DMS 273 treated with DMSO at 0.1 percent for 48 hours (cell line): ENCODE results near the gene PCP2.

Experiments
- DNase-seq: peaks from one replicate; lab custom pipeline; 2025; lab: John Stamatoyannopoulos, UW

The PCP2 gene

GRCh38 chr19:7633698-7634097 is at the start of gene PCP2:
Gene PCP2 (minus strand): TSS chr19:7633719. CDS start chr19:7633457, 262 bp downstream.
- DNase-seq = no peak

- DNase-seq = no peak
These were observed 48.8 kb upstream of the PCP2 start for GRCh38 chr19:7682175-7682855.

- DNase-seq = no peak
These were observed 48.0 kb upstream of the PCP2 start for GRCh38 chr19:7681340-7682174.

GRCh38 chr19:7680606-7681339 is 47.3 kb upstream of the PCP2 start, which contains the start of gene TRAPPC5:
Gene TRAPPC5 (plus strand): TSS chr19:7680833. CDS start chr19:7682254, 1,421 bp downstream.
- no peak for DNase-seq

GRCh38 chr19:7679771-7680605 is 46.5 kb upstream of the PCP2 start:
- no peak for DNase-seq

GRCh38 chr19:7678971-7679751 is 45.6 kb upstream of the PCP2 start:
- no peak for DNase-seq

GRCh38 chr19:7677669-7678311 is 44.3 kb upstream of the PCP2 start:
- no peak for DNase-seq

- no peak for DNase-seq
These were observed 43.3 kb upstream of the PCP2 start, which contains the start of gene MCEMP1 for GRCh38 chr19:7676854-7677253. Gene MCEMP1 (plus strand): TSS chr19:7677090. CDS start chr19:7677121, 31 bp downstream.

- DNase-seq = no peak
These were observed 42.9 kb upstream of the PCP2 start for GRCh38 chr19:7676376-7676775.

- DNase-seq = peak; percentile 71
These were observed 40.8 kb upstream of the PCP2 start for GRCh38 chr19:7674010-7675005.

- no peak for DNase-seq
These were observed 39.0 kb upstream of the PCP2 start for GRCh38 chr19:7672522-7672921.

GRCh38 chr19:7670790-7671189 is 37.3 kb upstream of the PCP2 start:
- DNase-seq = no peak

GRCh38 chr19:7670150-7670783 is 36.7 kb upstream of the PCP2 start:
- no peak for DNase-seq

- no peak for DNase-seq
These were observed 36.1 kb upstream of the PCP2 start for GRCh38 chr19:7669641-7670040.

- DNase-seq = no peak
These were observed 35.3 kb upstream of the PCP2 start, which contains the start of gene RETN for GRCh38 chr19:7668842-7669241. Gene RETN (plus strand): TSS chr19:7669049. CDS start chr19:7669327, 278 bp downstream.

GRCh38 chr19:7665076-7665475 is 31.6 kb upstream of the PCP2 start:
- DNase-seq = no peak

GRCh38 chr19:7663706-7664105 is 30.2 kb upstream of the PCP2 start:
- DNase-seq = no peak

GRCh38 chr19:7662657-7663056 is 29.1 kb upstream of the PCP2 start:
- no peak for DNase-seq
